ACC112 (cell line): Measurements from ENCODE around the gene MRPL50.
"Not testable (repeated sequence)": the region's sequence is repeated elsewhere in the genome, so short reads cannot be mapped to it uniquely, and the experiment has no call there.

ENCODE experiments used
- H2AFZ ChIP-seq: fragments of 200-600 bp; sonication (generic); one replicate; pipeline ENCODE4 v1.6.0; 2017; ENCODE audit warnings: antibody characterized with exemption, low read length; ENCODE audit not compliant: unreplicated experiment
- H3K27ac ChIP-seq: fragments of 200-600 bp; sonication (generic); 2 replicates; pipeline ENCODE4 v1.5.1; 2014; ENCODE audit warnings: low read depth, mild to moderate bottlenecking, antibody characterized with exemption, low read length, moderate library complexity
- H3K27me3 ChIP-seq: fragments of 200-600 bp; sonication (generic); 2 replicates; pipeline ENCODE4 v1.6.1; 2014; ENCODE audit warnings: mild to moderate bottlenecking, antibody characterized with exemption, low read length, moderate library complexity, mixed read lengths; ENCODE audit not compliant: insufficient read depth
- H3K36me3 ChIP-seq: fragments of 200-600 bp; sonication (generic); 2 replicates; pipeline ENCODE4 v1.6.1; 2016; ENCODE audit warnings: mild to moderate bottlenecking, antibody characterized with exemption, low read length, moderate library complexity, mixed read lengths; ENCODE audit not compliant: insufficient read depth
- H3K4me1 ChIP-seq: fragments of 200-600 bp; sonication (generic); one replicate; pipeline ENCODE4 v1.6.1; 2016; ENCODE audit warnings: low read length, mixed read lengths; ENCODE audit not compliant: insufficient read depth, unreplicated experiment, control insufficient read depth
- H3K4me3 ChIP-seq: fragments of 200-600 bp; sonication (generic); 2 replicates; pipeline ENCODE4 v1.5.1; 2014; ENCODE audit warnings: mild to moderate bottlenecking, low read depth, low read length
- H3K79me2 ChIP-seq: fragments of 200-600 bp; sonication (generic); one replicate; pipeline ENCODE4 v1.6.0; 2016; ENCODE audit warnings: low read length; ENCODE audit not compliant: control insufficient read depth, unreplicated experiment, insufficient read depth

MRPL50 gene

GRCh38 chr9:101398930-101399642, 668 bp upstream of the MRPL50 start:
- H3K4me1 ChIP-seq, result peaks cover 10% of the 10 kb centered on the region
- peak overlapping the region; percentile 77 for H2AFZ ChIP-seq
- H3K36me3 ChIP-seq, result peaks cover 58% of the 10 kb centered on the region
- H3K27ac ChIP-seq, result no peak overlapping the region; the same call in 1 of the 2 replicates
- H3K79me2 ChIP-seq, result peaks cover 70% of the 10 kb centered on the region
- no peaks in the 10 kb centered on the region for H3K27me3 ChIP-seq
- H3K4me3 ChIP-seq, result peak overlapping the region; percentile 89

GRCh38 chr9:101397746-101398067, 711 bp downstream of the MRPL50 start:
- H3K36me3 ChIP-seq, result peaks cover 55% of the 10 kb centered on the region
- H3K4me1 ChIP-seq, result peaks cover 10% of the 10 kb centered on the region
- H3K27ac ChIP-seq, result peak overlapping the region; percentile 50
- no peaks in the 10 kb centered on the region for H3K27me3 ChIP-seq
- H3K4me3 ChIP-seq, result peak overlapping the region; percentile 89
- H3K79me2 ChIP-seq, result peaks cover 82% of the 10 kb centered on the region
- H2AFZ ChIP-seq, result peak overlapping the region; percentile 91

- H3K36me3 ChIP-seq, result peaks cover 32% of the 10 kb centered on the region
Measured at GRCh38 chr9:101394687-101395086, 3.7 kb downstream of the MRPL50 start.

GRCh38 chr9:101393135-101393534, 5.3 kb downstream of the MRPL50 start:
- no peaks in the 10 kb centered on the region for H3K27me3 ChIP-seq
- peaks cover 71% of the 10 kb centered on the region for H3K79me2 ChIP-seq
- no peaks in the 10 kb centered on the region for H3K4me1 ChIP-seq
- H3K27ac ChIP-seq, result no peak overlapping the region
- H2AFZ ChIP-seq, result no peak overlapping the region
- peaks cover 39% of the 10 kb centered on the region for H3K36me3 ChIP-seq
- H3K4me3 ChIP-seq, result no peak overlapping the region

More at GRCh38 chr9:101394687-101395086, 3.7 kb downstream of the MRPL50 start:
- Histone ChIP-seq H3K4me3 (no peak overlapping the region), H3K4me1 (peaks cover 1% of the 10 kb centered on the region), H2AFZ (no peak overlapping the region), H3K79me2 (peaks cover 83% of the 10 kb centered on the region), H3K27ac (no peak overlapping the region), H3K27me3 (no peaks in the 10 kb centered on the region)

GRCh38 chr9:101388507-101388993, 9.9 kb downstream of the MRPL50 start:
- H2AFZ ChIP-seq, result no peak overlapping the region
- no peak overlapping the region for H3K4me3 ChIP-seq
- H3K27me3 ChIP-seq, result no peaks in the 10 kb centered on the region
- no peak overlapping the region for H3K27ac ChIP-seq
- H3K4me1 ChIP-seq, result no peaks in the 10 kb centered on the region
- H3K36me3 ChIP-seq, result peaks cover 18% of the 10 kb centered on the region
- peaks cover 27% of the 10 kb centered on the region for H3K79me2 ChIP-seq

- Histone ChIP-seq H3K4me1 (no peaks in the 10 kb centered on the region), H3K36me3 (peaks cover 13% of the 10 kb centered on the region), H2AFZ (no peak overlapping the region), H3K27me3 (no peaks in the 10 kb centered on the region), H3K79me2 (peaks cover 23% of the 10 kb centered on the region), H3K4me3 (no peak overlapping the region), H3K27ac (no peak overlapping the region)
Measured at GRCh38 chr9:101387871-101388506, 10.4 kb downstream of the MRPL50 start.

GRCh38 chr9:101384873-101385536, 13.4 kb downstream of the MRPL50 start, which contains the start of gene BAAT:
Gene BAAT (minus strand): TSS chr9:101385006. CDS start chr9:101371404, 13,602 bp downstream.
- not testable (repeated sequence) for H3K4me1 ChIP-seq, H3K36me3 ChIP-seq, H3K27ac ChIP-seq

GRCh38 chr9:101383361-101383760, 15.1 kb downstream of the MRPL50 start:
- no peaks in the 10 kb centered on the region for H3K4me1 ChIP-seq
- no peaks in the 10 kb centered on the region; the same call in 1 of the 2 replicates for H3K36me3 ChIP-seq
- no peaks in the 10 kb centered on the region for H3K27me3 ChIP-seq
- no peak overlapping the region for H3K27ac ChIP-seq
- no peaks in the 10 kb centered on the region for H3K79me2 ChIP-seq
- no peak overlapping the region for H3K4me3 ChIP-seq
- no peak overlapping the region for H2AFZ ChIP-seq

More at GRCh38 chr9:101384873-101385536, 13.4 kb downstream of the MRPL50 start, which contains the start of gene BAAT:
- H3K4me3 ChIP-seq, H3K27me3 ChIP-seq, H2AFZ ChIP-seq, H3K79me2 ChIP-seq: not testable (repeated sequence)

GRCh38 chr9:101381833-101382342, 16.5 kb downstream of the MRPL50 start:
- Histone ChIP-seq H3K27me3 (no peaks in the 10 kb centered on the region), H3K27ac (no peak overlapping the region), H3K4me1 (no peaks in the 10 kb centered on the region), H3K36me3 (no peaks in the 10 kb centered on the region; the same call in 1 of the 2 replicates), H2AFZ (no peak overlapping the region), H3K79me2 (no peaks in the 10 kb centered on the region), H3K4me3 (no peak overlapping the region)

GRCh38 chr9:101381118-101381517, 17.3 kb downstream of the MRPL50 start:
- Histone ChIP-seq H3K36me3 (no peaks in the 10 kb centered on the region; the same call in 1 of the 2 replicates), H3K4me1 (peaks cover 3% of the 10 kb centered on the region), H2AFZ (no peak overlapping the region)

More at GRCh38 chr9:101381118-101381517, 17.3 kb downstream of the MRPL50 start:
- H3K27me3 ChIP-seq, result no peaks in the 10 kb centered on the region
- H3K4me3 ChIP-seq, result no peak overlapping the region
- no peak overlapping the region for H3K27ac ChIP-seq
- H3K79me2 ChIP-seq, result no peaks in the 10 kb centered on the region
